Transverse colon (tissue), 4 donors: Measurements from ENCODE around the gene VIPAS39.

Source experiments
- POLR2AphosphoS5 ChIP-seq, 3 donors: sonication (generic); formaldehyde crosslinking; IDR thresholded peaks; one replicate each; pipeline ENCODE4 v1.6.1; 2016; ENCODE audit warnings: antibody characterized with exemption in 3 of 3
- TF ChIP-seq, protein P1 (sequence below), 5 experiments: fragments of 200-600 bp in 3 of 5; fragments of 450-650 bp in 2 of 5; sonication (generic) in 3 of 5; IDR thresholded peaks; 1 replicate in 2 of 5; 2 replicates in 3 of 5; pipeline ENCODE4 v1.5.1; 2016 to 2017; ENCODE audit warnings: antibody characterized with exemption in 5 of 5, inconsistent platforms in 3 of 5, mild to moderate bottlenecking in 2 of 5, moderate library complexity in 1 of 5

DNA sequence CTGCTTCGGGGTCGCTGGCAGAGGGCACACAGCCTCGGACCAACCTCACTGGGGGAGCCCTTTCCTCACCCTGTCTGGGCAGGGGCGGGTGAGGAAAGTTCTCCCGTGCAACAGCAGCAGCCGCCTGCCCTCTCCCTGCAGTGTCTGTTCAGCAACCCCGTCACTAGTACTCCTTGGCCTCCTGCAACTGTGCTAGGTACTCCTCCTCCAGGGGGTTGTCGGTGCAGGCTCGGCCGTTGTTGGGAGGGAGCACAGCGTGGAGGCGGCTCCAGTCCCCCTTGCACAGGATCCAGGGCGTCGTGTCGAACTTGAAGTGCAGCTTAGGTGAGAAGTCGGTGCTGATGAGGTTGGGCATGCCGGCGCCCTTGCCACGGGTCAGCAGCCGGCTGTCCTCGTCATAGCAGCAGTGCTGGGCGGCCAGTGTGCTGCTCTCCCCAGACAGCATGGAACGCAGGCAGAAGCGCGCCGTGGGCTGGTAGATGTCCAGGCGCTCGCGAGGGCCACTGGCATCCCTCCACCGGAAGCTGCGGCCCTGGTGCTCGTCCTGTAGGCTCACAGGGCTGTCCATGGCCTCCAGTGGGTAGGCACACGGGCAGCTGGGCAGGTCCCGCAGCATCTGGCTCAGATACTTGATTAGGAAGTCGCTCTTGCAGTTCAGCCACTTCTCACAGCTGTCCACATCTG lies 18.2 kb upstream of the VIPAS39 start:
- TF ChIP-seq, protein P1, sequence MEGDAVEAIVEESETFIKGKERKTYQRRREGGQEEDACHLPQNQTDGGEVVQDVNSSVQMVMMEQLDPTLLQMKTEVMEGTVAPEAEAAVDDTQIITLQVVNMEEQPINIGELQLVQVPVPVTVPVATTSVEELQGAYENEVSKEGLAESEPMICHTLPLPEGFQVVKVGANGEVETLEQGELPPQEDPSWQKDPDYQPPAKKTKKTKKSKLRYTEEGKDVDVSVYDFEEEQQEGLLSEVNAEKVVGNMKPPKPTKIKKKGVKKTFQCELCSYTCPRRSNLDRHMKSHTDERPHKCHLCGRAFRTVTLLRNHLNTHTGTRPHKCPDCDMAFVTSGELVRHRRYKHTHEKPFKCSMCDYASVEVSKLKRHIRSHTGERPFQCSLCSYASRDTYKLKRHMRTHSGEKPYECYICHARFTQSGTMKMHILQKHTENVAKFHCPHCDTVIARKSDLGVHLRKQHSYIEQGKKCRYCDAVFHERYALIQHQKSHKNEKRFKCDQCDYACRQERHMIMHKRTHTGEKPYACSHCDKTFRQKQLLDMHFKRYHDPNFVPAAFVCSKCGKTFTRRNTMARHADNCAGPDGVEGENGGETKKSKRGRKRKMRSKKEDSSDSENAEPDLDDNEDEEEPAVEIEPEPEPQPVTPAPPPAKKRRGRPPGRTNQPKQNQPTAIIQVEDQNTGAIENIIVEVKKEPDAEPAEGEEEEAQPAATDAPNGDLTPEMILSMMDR (IDR thresholded peaks at IDR 0.05): no peak
- TF ChIP-seq POLR2AphosphoS5 (IDR thresholded peaks at IDR 0.05): no peak
